ENCODE data around the gene ACTR5.

ACTR5 gene

DNA sequence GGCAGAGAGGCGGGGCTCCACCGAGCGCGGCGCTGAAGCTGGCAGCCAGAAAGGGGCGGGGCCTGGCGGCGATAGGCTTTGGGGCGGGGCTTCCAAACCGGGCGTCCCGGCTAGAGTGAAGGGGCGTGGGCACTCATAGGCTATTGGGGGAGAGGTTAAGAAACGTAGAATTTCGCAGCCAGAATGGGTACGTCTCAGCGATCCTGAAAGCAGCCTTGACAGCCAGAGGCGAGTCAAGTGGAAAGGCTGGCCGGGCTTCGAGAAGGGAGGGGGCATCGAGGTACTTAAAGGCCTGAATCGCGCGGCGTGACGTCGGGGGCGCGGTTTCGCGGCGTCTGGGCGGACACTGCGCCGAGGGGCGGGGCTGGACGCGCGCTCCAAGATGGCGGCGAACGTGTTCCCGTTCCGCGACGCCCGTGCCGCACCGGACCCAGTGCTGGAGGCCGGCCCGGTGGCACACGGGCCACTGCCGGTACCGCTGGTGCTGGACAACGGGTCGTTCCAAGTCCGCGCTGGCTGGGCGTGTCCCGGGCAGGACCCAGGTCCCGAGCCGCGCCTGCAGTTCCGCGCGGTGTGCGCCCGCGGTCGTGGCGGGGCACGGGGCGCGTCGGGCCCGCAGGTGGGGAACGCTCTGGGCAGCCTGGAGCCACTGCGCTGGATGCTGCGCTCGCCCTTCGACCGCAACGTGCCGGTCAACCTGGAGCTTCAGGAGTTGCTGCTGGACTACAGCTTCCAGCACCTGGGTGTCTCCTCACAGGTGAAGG, at the start of gene ACTR5:
ACTR5 (plus strand) TSS at position 364 of the 764 bp plus-strand sequence; CDS start at position 383, 19 bp downstream.
- peak; percentile 92 for DNase-seq

GRCh38 chr20:38698541-38698940, 49.7 kb upstream of the ACTR5 start:
- no peak for DNase-seq

DNA sequence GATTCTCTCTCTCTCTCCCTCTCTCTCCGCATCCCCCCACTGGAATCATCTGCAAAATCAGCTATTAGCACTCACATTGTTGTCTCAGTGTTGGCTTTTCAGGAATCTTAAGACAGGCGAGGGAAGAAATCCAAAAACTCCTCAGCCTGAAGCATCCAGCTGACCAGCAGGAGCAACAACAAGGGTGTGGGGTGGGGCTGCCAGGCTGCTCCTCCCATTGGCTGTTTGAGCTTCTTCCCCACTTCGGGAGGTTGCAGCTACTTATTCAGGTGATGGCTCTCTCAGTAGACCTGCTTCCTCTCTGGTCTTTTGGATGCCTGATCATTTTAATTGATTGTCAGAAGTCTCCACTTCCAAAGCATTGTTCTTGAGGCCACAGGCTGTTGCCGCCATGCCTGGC, 48.1 kb upstream of the ACTR5 start:
- DNase-seq, result no peak

- no peak for DNase-seq
These were observed 47.3 kb upstream of the ACTR5 start for GRCh38 chr20:38700926-38701325.

GRCh38 chr20:38703526-38703925, 44.7 kb upstream of the ACTR5 start:
- DNase-seq, result no peak

DNA sequence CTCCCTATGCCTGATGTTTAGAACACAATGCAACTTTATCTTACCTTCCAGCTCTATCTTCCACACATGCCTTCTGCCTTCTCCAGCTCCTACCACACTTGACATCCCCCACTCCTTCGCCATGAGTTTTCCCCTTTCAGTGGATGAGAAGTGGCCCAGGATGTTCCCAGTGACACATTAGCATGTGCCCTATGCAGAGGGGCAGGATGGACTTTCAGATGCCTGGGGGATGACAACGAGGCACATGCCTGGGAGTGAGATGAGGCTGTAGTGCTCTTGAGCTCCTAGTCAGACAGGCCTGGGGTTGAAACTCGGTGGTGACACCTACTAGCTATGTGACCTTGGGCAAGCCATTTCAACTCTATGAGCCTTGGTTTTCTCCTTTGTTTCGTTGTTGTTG, 44.1 kb upstream of the ACTR5 start:
- DNase-seq, result no peak

- no peak for DNase-seq
These were observed 41.8 kb upstream of the ACTR5 start for GRCh38 chr20:38706509-38706908.

GRCh38 chr20:38714308-38714707, 34.0 kb upstream of the ACTR5 start:
- no peak for DNase-seq

DNA sequence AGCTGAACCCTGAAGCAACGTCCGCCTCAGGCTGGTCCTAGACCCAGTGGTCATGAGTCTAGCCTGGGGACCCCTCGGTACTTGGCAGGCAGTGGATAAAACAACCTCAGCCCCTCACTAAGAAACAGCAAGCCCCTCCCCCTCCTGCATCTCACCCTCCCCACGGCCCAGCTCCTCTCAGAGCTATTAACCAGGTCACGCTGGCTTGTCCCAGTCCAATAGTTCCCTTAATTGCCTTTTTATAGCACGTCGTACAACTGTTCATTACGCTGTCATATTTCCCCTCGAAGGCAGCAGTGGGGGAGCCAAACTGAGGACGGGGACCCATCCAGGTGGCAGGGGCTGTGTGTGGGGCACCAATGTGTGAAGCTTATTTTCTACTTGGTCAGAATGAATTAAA, 32.6 kb upstream of the ACTR5 start:
- no peak for DNase-seq

DNA sequence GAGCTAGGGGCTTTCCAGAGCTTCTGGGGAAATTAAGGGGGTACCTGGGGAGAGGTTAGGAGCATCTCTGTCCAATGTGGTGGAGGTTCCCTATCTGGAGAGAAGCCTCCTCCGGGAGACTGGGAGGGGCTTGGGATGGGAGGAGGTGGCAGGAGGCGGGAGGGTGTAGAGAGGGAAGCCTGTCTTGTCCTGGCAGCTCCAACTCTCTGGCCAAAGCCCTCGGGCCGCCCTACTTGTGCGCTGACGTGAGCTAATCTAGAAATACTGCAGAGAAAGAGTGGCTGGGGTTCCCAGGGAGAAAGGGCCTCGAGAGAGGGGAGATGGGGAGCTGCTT, 25.6 kb upstream of the ACTR5 start:
- no peak for DNase-seq

GRCh38 chr20:38723017-38723847, 25.0 kb upstream of the ACTR5 start:
- DNase-seq, result no peak

DNA sequence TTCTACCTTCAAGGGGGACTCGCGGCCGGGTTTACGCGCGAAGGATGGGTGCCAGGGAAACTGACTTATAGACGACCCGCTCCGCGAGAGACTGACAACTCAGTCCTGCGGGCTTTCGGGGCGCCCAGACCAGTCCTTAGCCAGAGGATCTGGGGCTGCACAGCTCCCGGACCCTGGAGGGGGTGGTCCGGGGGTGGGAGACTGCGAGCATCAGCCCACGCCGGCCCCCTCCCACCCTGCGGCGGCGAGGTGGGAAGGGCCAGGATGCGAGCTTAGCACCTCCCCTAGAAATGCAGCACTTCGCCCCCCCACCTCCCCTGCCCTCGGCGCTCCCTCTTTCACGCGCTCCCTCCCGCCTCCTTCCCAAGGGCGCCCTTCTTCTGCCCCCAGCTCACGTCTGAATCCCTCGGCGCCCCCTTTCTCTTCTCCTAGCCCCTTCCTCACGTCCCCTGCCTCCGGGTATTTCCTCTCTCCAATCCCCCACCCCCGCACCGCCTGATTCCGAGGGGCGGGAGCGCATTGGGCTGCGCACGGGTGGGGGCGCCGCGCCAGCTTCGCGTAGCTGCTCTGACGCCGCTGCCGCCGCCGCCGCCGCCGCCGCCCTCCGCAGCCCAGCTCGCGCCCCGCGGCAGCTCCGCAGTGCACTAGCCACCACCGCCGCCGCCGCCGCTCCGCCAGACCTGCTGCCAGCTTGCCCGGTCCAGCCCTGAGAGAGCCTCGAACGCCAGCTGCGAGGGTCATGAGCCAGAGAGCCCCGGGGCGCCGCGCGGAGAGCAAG, 24.2 kb upstream of the ACTR5 start, which contains the start of gene SLC32A1:
SLC32A1 (plus strand) TSS at position 639 of the 778 bp plus-strand sequence. CDS start 239 bp downstream, outside the sequence.
- no peak for DNase-seq

DNA sequence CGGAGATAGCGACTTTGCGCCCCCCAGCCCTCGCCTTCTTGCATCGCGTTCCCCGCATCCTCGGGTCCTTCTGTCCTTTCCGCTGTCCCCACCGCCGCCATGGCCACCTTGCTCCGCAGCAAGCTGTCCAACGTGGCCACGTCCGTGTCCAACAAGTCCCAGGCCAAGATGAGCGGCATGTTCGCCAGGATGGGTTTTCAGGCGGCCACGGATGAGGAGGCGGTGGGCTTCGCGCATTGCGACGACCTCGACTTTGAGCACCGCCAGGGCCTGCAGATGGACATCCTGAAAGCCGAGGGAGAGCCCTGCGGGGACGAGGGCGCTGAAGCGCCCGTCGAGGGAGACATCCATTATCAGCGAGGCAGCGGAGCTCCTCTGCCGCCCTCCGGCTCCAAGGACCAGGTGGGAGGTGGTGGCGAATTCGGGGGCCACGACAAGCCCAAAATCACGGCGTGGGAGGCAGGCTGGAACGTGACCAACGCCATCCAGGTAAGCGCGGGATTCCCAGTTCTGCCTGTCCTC, 23.6 kb upstream of the ACTR5 start:
- no peak for DNase-seq

DNA sequence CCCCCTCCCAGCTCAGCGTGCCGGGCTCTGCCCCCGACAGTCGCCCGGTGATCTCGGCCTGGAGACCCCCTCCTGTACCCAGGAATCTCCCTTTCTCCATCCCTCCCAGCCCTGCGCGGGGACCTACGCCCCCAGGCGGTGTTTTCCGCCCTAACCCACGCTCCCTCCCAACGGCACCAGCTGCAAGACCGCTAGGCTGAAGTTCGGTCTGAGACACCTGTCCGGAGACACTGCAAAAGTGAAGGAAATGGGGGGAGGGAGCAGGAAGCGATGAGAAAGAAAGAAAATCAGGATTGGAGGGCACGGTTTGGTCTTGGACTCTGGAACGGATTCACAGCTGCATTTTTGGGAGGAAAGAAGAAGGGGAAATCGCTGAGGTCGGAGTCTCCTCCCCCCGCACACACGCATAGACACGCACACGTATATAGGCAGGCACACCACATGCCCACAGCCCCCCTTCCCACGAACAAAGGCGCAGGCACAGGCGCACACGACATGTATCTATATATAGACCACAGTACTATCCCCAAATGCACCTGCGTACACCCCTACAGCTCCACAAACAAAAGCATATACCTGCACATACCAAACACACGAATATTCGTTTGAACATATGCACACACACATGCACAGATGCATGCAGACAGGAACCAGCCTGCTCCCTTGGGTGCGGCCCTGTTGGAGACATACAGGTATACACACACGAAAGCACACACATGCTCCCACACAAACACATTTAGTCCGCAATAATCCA, 22.9 kb upstream of the ACTR5 start:
- DNase-seq, result no peak

- no peak for DNase-seq
These were observed 22.1 kb upstream of the ACTR5 start for GRCh38 chr20:38725931-38726803.

GRCh38 chr20:38726804-38727606, 21.3 kb upstream of the ACTR5 start:
- no peak for DNase-seq

DNA sequence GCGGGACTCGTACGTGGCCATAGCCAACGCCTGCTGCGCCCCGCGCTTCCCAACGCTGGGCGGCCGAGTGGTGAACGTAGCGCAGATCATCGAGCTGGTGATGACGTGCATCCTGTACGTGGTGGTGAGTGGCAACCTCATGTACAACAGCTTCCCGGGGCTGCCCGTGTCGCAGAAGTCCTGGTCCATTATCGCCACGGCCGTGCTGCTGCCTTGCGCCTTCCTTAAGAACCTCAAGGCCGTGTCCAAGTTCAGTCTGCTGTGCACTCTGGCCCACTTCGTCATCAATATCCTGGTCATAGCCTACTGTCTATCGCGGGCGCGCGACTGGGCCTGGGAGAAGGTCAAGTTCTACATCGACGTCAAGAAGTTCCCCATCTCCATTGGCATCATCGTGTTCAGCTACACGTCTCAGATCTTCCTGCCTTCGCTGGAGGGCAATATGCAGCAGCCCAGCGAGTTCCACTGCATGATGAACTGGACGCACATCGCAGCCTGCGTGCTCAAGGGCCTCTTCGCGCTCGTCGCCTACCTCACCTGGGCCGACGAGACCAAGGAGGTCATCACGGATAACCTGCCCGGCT, 20.6 kb upstream of the ACTR5 start:
- DNase-seq, result no peak

- DNase-seq, result no peak
These were observed 20.0 kb upstream of the ACTR5 start for GRCh38 chr20:38728191-38728781.

DNA sequence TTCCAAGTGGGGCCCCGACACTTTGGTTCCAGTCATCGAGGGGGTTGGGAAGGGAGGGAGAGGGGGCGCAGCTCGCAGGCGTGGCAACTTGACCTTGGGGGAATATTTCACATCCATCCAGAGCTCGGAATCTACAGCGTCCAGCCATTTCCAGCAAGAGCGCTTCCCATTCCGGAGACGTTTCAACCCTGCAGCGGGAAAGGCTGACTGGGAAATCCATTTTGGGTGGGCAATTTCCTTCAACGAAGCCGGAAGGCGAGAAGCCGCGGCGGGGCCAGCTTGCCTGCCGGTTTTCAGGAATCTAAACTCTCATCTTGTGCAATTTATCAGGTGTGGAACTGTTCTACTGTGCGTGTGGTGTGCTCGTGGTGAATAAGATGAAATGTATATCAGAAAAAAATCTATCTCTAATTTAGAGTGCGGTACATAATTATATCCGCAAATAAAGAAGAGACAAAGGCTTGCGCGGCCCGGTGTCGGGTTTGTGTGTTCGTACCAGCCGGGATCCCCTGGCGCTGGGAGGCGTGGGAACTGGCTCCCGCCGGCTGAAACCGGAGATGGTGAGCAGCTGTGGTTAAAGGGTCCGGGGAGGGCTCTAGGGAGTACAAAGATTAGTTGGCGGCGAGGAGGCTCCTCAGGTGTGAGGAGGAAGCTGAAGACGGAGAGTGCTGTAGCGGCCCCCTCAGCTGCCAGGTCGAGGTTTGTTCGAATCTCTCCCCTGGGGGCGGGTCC, 19.2 kb upstream of the ACTR5 start:
- no peak for DNase-seq
